IMR-90 (cell line): Measurements from ENCODE around the gene CRTC1. TPM values are rescaled to one million over a fixed set of nuclear protein-coding genes. Genes with fewer than 3 reads are reported as not detected.

Experiments used
- ATAC-seq: fragments of 200-7000 bp; cut with Tn5 transposase; 2 replicates; pipeline ENCODE4 v1.9.1; 2020; ENCODE audit warnings: low read depth, mild to moderate bottlenecking, moderate library complexity
- BruUV-seq: library from RNA; stranded (reverse); fragments of 400-500 nt; replicated peaks from 2 replicates; lab custom pipeline; 2021; lab: Mats Ljungman, UMichigan
- CTCF ChIA-PET: fragments of 300-600 bp; formaldehyde crosslinking; extraction: SDS; loops from one replicate; lab custom pipeline; 2021; ENCODE audit warnings: antibody characterized with exemption; lab: Yijun Ruan, JAX
- POLR2A ChIA-PET: fragments of 300-600 bp; sonication (Branson Sonifier 250); formaldehyde crosslinking; loops from one replicate; lab custom pipeline; 2022; ENCODE audit warnings: antibody characterized with exemption; ENCODE audit not compliant: unreplicated experiment; lab: Charles Lee
- DNase-seq: peaks from one replicate; pipeline ENCODE4 v3.0.0; 2013
- H2AFZ ChIP-seq: replicated peaks from 2 replicates; pipeline ENCODE3; 2013; ENCODE audit warnings: low read length, mild to moderate bottlenecking; ENCODE audit not compliant: poor library complexity
- H2AK5ac ChIP-seq: 2 replicates; pipeline ENCODE4 v1.6.1; 2013; ENCODE audit warnings: low read depth, low read length, inconsistent platforms
- H2AK9ac ChIP-seq: replicated peaks from 2 replicates; pipeline ENCODE3; 2013; ENCODE audit warnings: mild to moderate bottlenecking, low read depth, low read length, moderate library complexity; ENCODE audit not compliant: poor library complexity
- H2BK120ac ChIP-seq: 2 replicates; pipeline ENCODE4 v1.6.1; 2013; ENCODE audit warnings: low read depth, low read length, inconsistent platforms
- H2BK15ac ChIP-seq: 3 replicates; pipeline ENCODE4 v1.6.1; 2013; ENCODE audit warnings: low read depth, low read length, inconsistent platforms
- H2BK20ac ChIP-seq: 2 replicates; pipeline ENCODE4 v1.6.1; 2013; ENCODE audit warnings: low read depth, mild to moderate bottlenecking, inconsistent platforms, low read length, moderate library complexity
- H2BK5ac ChIP-seq: 2 replicates; pipeline ENCODE4 v1.6.1; 2013; ENCODE audit warnings: mild to moderate bottlenecking, low read depth, low read length, inconsistent platforms; ENCODE audit not compliant: poor library complexity, severe bottlenecking
- H3K14ac ChIP-seq: replicated peaks from 2 replicates; pipeline ENCODE4 v1.6.1; 2013; ENCODE audit warnings: low read depth, low read length, inconsistent platforms
- H3K18ac ChIP-seq: 2 replicates; pipeline ENCODE4 v1.6.1; 2013; ENCODE audit warnings: low read depth, low read length, control low read depth
- H3K23ac ChIP-seq: 2 replicates; pipeline ENCODE4 v1.6.1; 2013; ENCODE audit warnings: low read depth, low read length, inconsistent platforms
- H3K27ac ChIP-seq: 2 replicates; pipeline ENCODE4 v1.5.1; 2013; ENCODE audit warnings: mild to moderate bottlenecking, control low read depth, low read length; ENCODE audit not compliant: insufficient read depth
- H3K27me3 ChIP-seq: 2 replicates; pipeline ENCODE4 v1.6.1; 2013; ENCODE audit warnings: low read length; ENCODE audit not compliant: control insufficient read depth, insufficient read depth
- H3K36me3 ChIP-seq: 2 replicates; pipeline ENCODE4 v1.6.1; 2013; ENCODE audit warnings: low read length, mixed read lengths; ENCODE audit not compliant: control insufficient read depth, insufficient read depth
- H3K4ac ChIP-seq: 2 replicates; pipeline ENCODE4 v1.6.1; 2013; ENCODE audit warnings: low read depth, low read length, inconsistent platforms
- H3K4me1 ChIP-seq: 2 replicates; pipeline ENCODE4 v1.6.1; 2013; ENCODE audit warnings: low read length, mixed read lengths; ENCODE audit not compliant: control insufficient read depth, insufficient read depth
- H3K4me2 ChIP-seq: 2 replicates; pipeline ENCODE4 v1.6.1; 2013; ENCODE audit warnings: low read depth, mild to moderate bottlenecking, control low read depth, low read length, moderate library complexity
- H3K4me3 ChIP-seq: 2 replicates; pipeline ENCODE4 v1.5.1; 2013; ENCODE audit warnings: low read depth, mild to moderate bottlenecking, control low read depth, low read length, moderate library complexity; ENCODE audit not compliant: insufficient read depth
- H3K56ac ChIP-seq: 2 replicates; pipeline ENCODE4 v1.6.1; 2013; ENCODE audit warnings: low read length, inconsistent platforms; ENCODE audit not compliant: insufficient read depth; ENCODE audit errors: extremely low read depth
- H3K79me1 ChIP-seq, 2 experiments: 2 replicates each; pipeline ENCODE4 v1.6.1; 2013; ENCODE audit warnings: low read length in 2 of 2, inconsistent platforms in 1 of 2, low read depth in 1 of 2
- H3K9ac ChIP-seq: 2 replicates; pipeline ENCODE4 v1.6.1; 2013; ENCODE audit warnings: low read depth, low read length, control low read depth
- H3K9me1 ChIP-seq: 2 replicates; pipeline ENCODE4 v1.6.1; 2013; ENCODE audit warnings: low read length, inconsistent platforms; ENCODE audit not compliant: insufficient read depth
- H3K9me3 ChIP-seq: 2 replicates; pipeline ENCODE4 v1.6.1; 2013; ENCODE audit warnings: low read length; ENCODE audit not compliant: control insufficient read depth, insufficient read depth
- H4K20me1 ChIP-seq: 2 replicates; pipeline ENCODE4 v1.6.1; 2013; ENCODE audit warnings: low read length, inconsistent platforms; ENCODE audit not compliant: insufficient read depth
- H4K5ac ChIP-seq: 2 replicates; pipeline ENCODE4 v1.6.1; 2013; ENCODE audit warnings: mild to moderate bottlenecking, low read depth, low read length, control low read depth
- H4K8ac ChIP-seq, 2 experiments: 2 replicates each; pipeline ENCODE4 v1.6.1; 2013; ENCODE audit warnings: low read depth in 2 of 2, low read length in 2 of 2, control low read depth in 1 of 2, inconsistent platforms in 1 of 2
- H4K91ac ChIP-seq: 2 replicates; pipeline ENCODE4 v1.6.1; 2013; ENCODE audit warnings: low read depth, low read length, inconsistent platforms; ENCODE audit not compliant: insufficient read depth
- CEBPB ChIP-seq: IDR thresholded peaks from 2 replicates; pipeline ENCODE4 v1.6.1; 2012; ENCODE audit warnings: low read depth, low read length, improper control_type of control experiment
- MAZ ChIP-seq: IDR thresholded peaks from 2 replicates; pipeline ENCODE4 v1.6.1; 2012; ENCODE audit warnings: low read depth, mild to moderate bottlenecking, low read length, improper control_type of control experiment, moderate library complexity, borderline replicate concordance
- WGBS, 2 experiments: methylation state at CpG; one replicate each; pipeline versions ENCODE4 v1.1.5 to v1.1.7; 2013; ENCODE audit warnings: missing lambda C conversion rate in 2 of 2; ENCODE audit not compliant: insufficient read length in 1 of 2; ENCODE audit errors: extremely low coverage in 2 of 2; 5-methylcytosine and 5-hydroxymethylcytosine counted together
- dilution Hi-C: fragments of 300-500 bp; cut with HindIII; formaldehyde crosslinking; loops from one replicate; pipeline ENCODE4 v1.14.3; 2018; ENCODE audit warnings: low sequenced_read_pairs; ENCODE audit not compliant: unreplicated experiment
- in situ Hi-C: fragments of 300-500 bp; cut with MboI; formaldehyde crosslinking; loops from 3 replicates; pipeline ENCODE4 v1.14.3; 2019; ENCODE audit warnings: low sequenced_read_pairs, inconsistent platforms, mixed read lengths
- intact Hi-C: fragments of 100-400 bp; cut with micrococcal nuclease; formaldehyde crosslinking; loops from 2 replicates; pipeline ENCODE4 v1.10.0; 2022
- polyA plus RNA-seq, 3 experiments: library from polyadenylated mRNA; depleted of rRNA; stranded (reverse); fragments of >200 nt; gene quantifications; 2 replicates each; pipeline ENCODE4 v1.2.3, GENCODE V29; 2012; ENCODE audit warnings: low replicate concordance in 1 of 3
- total RNA-seq: library from RNA; depleted of rRNA; stranded (reverse); fragments of >200 nt; gene quantifications from 2 replicates; pipeline ENCODE4 v1.2.3, GENCODE V29; 2012

Gene CRTC1
- total and polyA plus RNA-seq, 2 of the 4 experiments (the other 2 are of a cell fraction) = 0.18 to 5.7 TPM

GRCh38 chr19:18745012-18745735 lies 61.7 kb downstream of the CRTC1 start:
- Histone ChIP-seq H4K20me1 (peaks cover 16% of the 10 kb centered on the region), H4K91ac (no peak overlapping the region), H3K36me3 (peaks cover 9% of the 10 kb centered on the region; the same call in 1 of the 2 replicates), H3K18ac (no peak overlapping the region), H2BK120ac (no peak overlapping the region), H2BK15ac (no peak overlapping the region), H2AK9ac (no peak overlapping the region), H3K14ac (no peak overlapping the region), H3K56ac (no peak overlapping the region), H3K9me1 (no peaks in the 10 kb centered on the region), H3K9ac (no peak overlapping the region), H3K79me1 (peaks cover 0 to 7% of the 10 kb centered on the region in 2 experiments; a peak in 2 of 4 replicates), H4K8ac (no peak overlapping the region), H3K4ac (no peak overlapping the region), H3K27me3 (no peaks in the 10 kb centered on the region), H2BK20ac (no peak overlapping the region), H2AFZ (no peak overlapping the region), H3K4me2 (no peak overlapping the region), H3K9me3 (no peaks in the 10 kb centered on the region), H3K23ac (no peak overlapping the region), H3K4me1 (peaks cover 7% of the 10 kb centered on the region; the same call in 1 of the 2 replicates), H2AK5ac (no peak overlapping the region), H4K5ac (no peak overlapping the region), H3K4me3 (no peak overlapping the region), H3K27ac (no peak overlapping the region), H2BK5ac (no peak overlapping the region)
- intact Hi-C loops = no loop called here
- dilution Hi-C loops = no loop called here
- ATAC-seq = no peak
- ChIA-PET CTCF (no interaction called here), POLR2A (no interaction called here)
- no peak for TF ChIP-seq MAZ
- no peak for TF ChIP-seq CEBPB
- no TSS peak for BruUV-seq
- 92% methylated on average over 5 of the region's 26 CpGs; no CpG with 5 or more reads in 1 of the 2 experiments for WGBS, 2 experiments
- in situ Hi-C loops = no loop called here
- no peak for DNase-seq
